ENCODE measurements around the gene OPN3. TPM values are rescaled to one million over a fixed set of nuclear protein-coding genes. Genes with fewer than 3 reads are reported as not detected.

OPN3 gene
- total and polyA plus RNA-seq, 2 of the 4 experiments (the other 2 are of a cell fraction), result 16.4 to 21.9 TPM

- no peak overlapping the region for H2AK5ac ChIP-seq (ENCODE audit: low read depth, low read length)
- H4K20me1 ChIP-seq (ENCODE audit: insufficient read depth, low read length), result no peaks in the 10 kb centered on the region
- no peaks in the 10 kb centered on the region for H3K9me3 ChIP-seq (ENCODE audit: control insufficient read depth, insufficient read depth, low read length)
- H4K8ac ChIP-seq (ENCODE audit: low read depth in 2 of 2, low read length in 2 of 2), result no peak overlapping the region
- 100% methylated on average over 1 of the region's 2 CpGs; no CpG with 5 or more reads in 1 of the 2 experiments for WGBS, 2 experiments (ENCODE audit: extremely low coverage in 2 of 2, insufficient read length in 1 of 2)
- no peaks in the 10 kb centered on the region for H3K79me1 ChIP-seq (ENCODE audit: low read depth in 1 of 2, low read length in 2 of 2)
- no peak overlapping the region for H3K4ac ChIP-seq (ENCODE audit: low read depth, low read length)
- no peaks in the 10 kb centered on the region for H3K4me1 ChIP-seq (ENCODE audit: control insufficient read depth, insufficient read depth, low read length)
- H2BK5ac ChIP-seq (ENCODE audit: low read depth, low read length, poor library complexity, severe bottlenecking), result no peak overlapping the region
- no peak for ATAC-seq (ENCODE audit: low read depth)
- CTCF ChIA-PET, result no interaction called here
- no peaks in the 10 kb centered on the region; the same call in 1 of the 2 replicates for H3K27me3 ChIP-seq (ENCODE audit: control insufficient read depth, insufficient read depth, low read length)
- H3K9ac ChIP-seq (ENCODE audit: low read depth, low read length), result no peak overlapping the region
- no peak for DNase-seq
- no peak overlapping the region for H2BK120ac ChIP-seq (ENCODE audit: low read depth, low read length)
- intact Hi-C loops (cut with micrococcal nuclease), result no loop called here
- in situ Hi-C loops (cut with MboI; ENCODE audit: low sequenced_read_pairs), result loop anchor here (25.0 kb wide), 1 partner anchor 439 kb away; the partner anchor contains the start of gene MAP1LC3C
- POLR2A ChIA-PET (ENCODE audit: unreplicated experiment), result no interaction called here
- H3K56ac ChIP-seq (ENCODE audit: extremely low read depth, insufficient read depth, low read length), result no peak overlapping the region
- TF ChIP-seq MXI1 (IDR thresholded peaks at IDR 0.05; ENCODE audit: borderline replicate concordance, low read depth, low read length), result no peak
- H3K27ac ChIP-seq (ENCODE audit: insufficient read depth, low read length), result no peak overlapping the region
- no peak overlapping the region for H2AK9ac ChIP-seq (replicated peaks; ENCODE audit: low read depth, low read length, poor library complexity)
- dilution Hi-C loops (cut with HindIII; ENCODE audit: low sequenced_read_pairs, unreplicated experiment), result no loop called here
- H3K36me3 ChIP-seq (ENCODE audit: control insufficient read depth, insufficient read depth, low read length), result no peaks in the 10 kb centered on the region
- no peak overlapping the region for H2BK20ac ChIP-seq (ENCODE audit: low read depth, low read length)
- no peak overlapping the region for H4K91ac ChIP-seq (ENCODE audit: insufficient read depth, low read depth, low read length)
- H4K5ac ChIP-seq (ENCODE audit: low read depth, low read length), result no peak overlapping the region
- H3K9me1 ChIP-seq (ENCODE audit: insufficient read depth, low read length), result no peaks in the 10 kb centered on the region
- no peak overlapping the region for H2BK15ac ChIP-seq (ENCODE audit: low read depth, low read length)
- no peak overlapping the region for H2AFZ ChIP-seq (replicated peaks; ENCODE audit: low read length, poor library complexity)
- H3K4me2 ChIP-seq (ENCODE audit: low read depth, low read length), result no peak overlapping the region
- no peak overlapping the region for H3K23ac ChIP-seq (ENCODE audit: low read depth, low read length)
- H3K4me3 ChIP-seq (ENCODE audit: insufficient read depth, low read depth, low read length), result no peak overlapping the region
- BruUV-seq (replicated peaks), result no TSS peak
- H3K14ac ChIP-seq (replicated peaks; ENCODE audit: low read depth, low read length), result no peak overlapping the region
- no peak overlapping the region for H3K18ac ChIP-seq (ENCODE audit: low read depth, low read length)
Measured at GRCh38 chr1:241548008-241548407, 92.2 kb downstream of the OPN3 start.

Other genes with a start within 250 kb of the OPN3 start
- 78.7 and 101 TPM in 2 replicates for gene FH, start 120.6 kb downstream of the OPN3 start, total RNA-seq (2012; rRNA removed)
- gene FH, start 120.6 kb downstream of the OPN3 start, polyA plus RNA-seq (2012; rRNA removed), result 69.3 and 75.5 TPM in 2 replicates
- gene KMO, start 108.0 kb downstream of the OPN3 start, total RNA-seq (2012; rRNA removed), result not detected in 2 replicates
- not detected in 2 replicates for gene KMO, start 108.0 kb downstream of the OPN3 start, polyA plus RNA-seq (2012; rRNA removed)
- 25.6 and 34.2 TPM in 2 replicates for gene CHML, start within 50 bp of the OPN3 start, total RNA-seq (2012; rRNA removed)
- 5.3 and 5.6 TPM in 2 replicates for gene CHML, start within 50 bp of the OPN3 start, polyA plus RNA-seq (2012; rRNA removed)
- gene WDR64, start 11.9 kb upstream of the OPN3 start, total RNA-seq (2012; rRNA removed), result not detected in 2 replicates
- not detected in 2 replicates for gene WDR64, start 11.9 kb upstream of the OPN3 start, polyA plus RNA-seq (2012; rRNA removed)
- 12.9 and 18.9 TPM in 2 replicates for gene EXO1, start 207.8 kb upstream of the OPN3 start, total RNA-seq (2012; rRNA removed)
- gene EXO1, start 207.8 kb upstream of the OPN3 start, polyA plus RNA-seq (2012; rRNA removed), result 3.9 and 5.1 TPM in 2 replicates

Data from IMR-90 (cell line).